Measurements from ENCODE around the gene KCTD15.
A peak's percentile ranks its signal among the peaks of the same experiment; 100 is the strongest.

The KCTD15 gene

GRCh38 chr19:33777351-33777750 lies 19.3 kb upstream of the KCTD15 start:
- H2AFZ ChIP-seq (ENCODE audit: low read depth, low read length) = no peak overlapping the region
- no peak overlapping the region for H3K27ac ChIP-seq (ENCODE audit: low read length)
- H4K20me1 ChIP-seq (ENCODE audit: insufficient read depth, low read length) = peaks cover 19% of the 10 kb centered on the region
- H3K9me3 ChIP-seq (ENCODE audit: insufficient read depth, low read length, severe bottlenecking) = no peaks in the 10 kb centered on the region
- no peak overlapping the region for H3K4me2 ChIP-seq (ENCODE audit: insufficient read depth, low read length)
- no peak overlapping the region for H3K9ac ChIP-seq (ENCODE audit: low read depth, low read length)
- no peaks in the 10 kb centered on the region for H3K4me1 ChIP-seq (ENCODE audit: insufficient read depth, low read length)
- H3K36me3 ChIP-seq (ENCODE audit: insufficient read depth, low read length) = no peaks in the 10 kb centered on the region
- H3K27me3 ChIP-seq (ENCODE audit: insufficient read depth, low read length, poor library complexity) = no peaks in the 10 kb centered on the region
- H3K4me3 ChIP-seq (ENCODE audit: low read depth in 1 of 2, low read length in 2 of 2) = no peak overlapping the region
- no peaks in the 10 kb centered on the region for H3K79me2 ChIP-seq (ENCODE audit: insufficient read depth, low read length)
- TF ChIP-seq CTCF (IDR thresholded peaks at IDR 0.05; ENCODE audit: borderline replicate concordance, extremely low read depth, low read length, poor library complexity, severe bottlenecking) (no peak), EZH2 (IDR thresholded peaks at IDR 0.05; ENCODE audit: borderline replicate concordance, low read depth, low read length, severe bottlenecking) (no peak)
- no peak for DNase-seq
- no peak for ATAC-seq (ENCODE audit: insufficient read depth, low read depth)

GRCh38 chr19:33777753-33778088 lies 18.9 kb upstream of the KCTD15 start:
- no peak overlapping the region for H3K27ac ChIP-seq (ENCODE audit: low read length)
- no peak overlapping the region for H2AFZ ChIP-seq (ENCODE audit: low read depth, low read length)
- H3K4me1 ChIP-seq (ENCODE audit: insufficient read depth, low read length) = no peaks in the 10 kb centered on the region
- TF ChIP-seq CTCF (IDR thresholded peaks at IDR 0.05; ENCODE audit: borderline replicate concordance, extremely low read depth, low read length, poor library complexity, severe bottlenecking) (no peak), EZH2 (IDR thresholded peaks at IDR 0.05; ENCODE audit: borderline replicate concordance, low read depth, low read length, severe bottlenecking) (no peak)
- no peaks in the 10 kb centered on the region for H3K36me3 ChIP-seq (ENCODE audit: insufficient read depth, low read length)
- no peak overlapping the region for H3K4me2 ChIP-seq (ENCODE audit: insufficient read depth, low read length)
- H3K4me3 ChIP-seq (ENCODE audit: low read depth in 1 of 2, low read length in 2 of 2) = no peak overlapping the region
- H3K79me2 ChIP-seq (ENCODE audit: insufficient read depth, low read length) = no peaks in the 10 kb centered on the region
- H3K27me3 ChIP-seq (ENCODE audit: insufficient read depth, low read length, poor library complexity) = no peaks in the 10 kb centered on the region
- no peak for ATAC-seq (ENCODE audit: insufficient read depth, low read depth)
- no peak overlapping the region for H3K9ac ChIP-seq (ENCODE audit: low read depth, low read length)
- peaks cover 19% of the 10 kb centered on the region for H4K20me1 ChIP-seq (ENCODE audit: insufficient read depth, low read length)
- H3K9me3 ChIP-seq (ENCODE audit: insufficient read depth, low read length, severe bottlenecking) = no peaks in the 10 kb centered on the region
- DNase-seq = no peak

- Histone ChIP-seq H3K4me3 (ENCODE audit: low read depth in 1 of 2, low read length in 2 of 2) (no peak overlapping the region), H3K9me3 (ENCODE audit: insufficient read depth, low read length, severe bottlenecking) (no peaks in the 10 kb centered on the region), H3K4me2 (ENCODE audit: insufficient read depth, low read length) (no peak overlapping the region), H3K4me1 (ENCODE audit: insufficient read depth, low read length) (no peaks in the 10 kb centered on the region), H3K79me2 (ENCODE audit: insufficient read depth, low read length) (no peaks in the 10 kb centered on the region), H3K27me3 (ENCODE audit: insufficient read depth, low read length, poor library complexity) (no peaks in the 10 kb centered on the region), H3K9ac (ENCODE audit: low read depth, low read length) (no peak overlapping the region), H4K20me1 (ENCODE audit: insufficient read depth, low read length) (peaks cover 19% of the 10 kb centered on the region), H2AFZ (ENCODE audit: low read depth, low read length) (peak overlapping the region; percentile 50), H3K27ac (ENCODE audit: low read length) (no peak overlapping the region), H3K36me3 (ENCODE audit: insufficient read depth, low read length) (no peaks in the 10 kb centered on the region)
- peak; percentile 81 for DNase-seq
- ATAC-seq (ENCODE audit: insufficient read depth, low read depth) = peak; percentile 93
- no peak for TF ChIP-seq EZH2 (IDR thresholded peaks at IDR 0.05; ENCODE audit: borderline replicate concordance, low read depth, low read length, severe bottlenecking)
- TF ChIP-seq CTCF (IDR thresholded peaks at IDR 0.05; ENCODE audit: borderline replicate concordance, extremely low read depth, low read length, poor library complexity, severe bottlenecking) = peak; percentile 99
These were observed 18.4 kb upstream of the KCTD15 start for GRCh38 chr19:33778089-33778791.

All from DND-41 (cell line).